Memory B cell (primary cell): ENCODE results near the gene NUP153.
"Not testable (repeated sequence)": the region's sequence is repeated elsewhere in the genome, so short reads cannot be mapped to it uniquely, and the experiment has no call there.

Experiments
- ATAC-seq: fragments of 150-1000 bp; cut with Tn5 transposase; 2 replicates; pipeline ENCODE4 v1.10.0; 2021; ENCODE audit warnings: low read depth, mild to moderate bottlenecking, moderate library complexity
- DNase-seq, 2 donors: peaks; one replicate each; pipeline ENCODE4 v3.0.0; 2022; ENCODE audit warnings: low spot score in 2 of 2
- H3K27ac Mint-ChIP-seq: one replicate; pipeline ENCODE4 v1.8.0; 2022; ENCODE audit warnings: mild to moderate bottlenecking, moderate library complexity, mixed read lengths
- H3K27me3 Mint-ChIP-seq: one replicate; pipeline ENCODE4 v1.8.0; 2022; ENCODE audit warnings: mixed read lengths
- H3K36me3 Mint-ChIP-seq: one replicate; pipeline ENCODE4 v1.8.0; 2022; ENCODE audit warnings: mild to moderate bottlenecking, mixed read lengths
- H3K4me1 Mint-ChIP-seq: one replicate; pipeline ENCODE4 v1.8.0; 2022; ENCODE audit warnings: mixed read lengths
- H3K4me3 Mint-ChIP-seq: one replicate; pipeline ENCODE4 v1.8.0; 2022; ENCODE audit warnings: mild to moderate bottlenecking, moderate library complexity, mixed read lengths
- H3K9me3 Mint-ChIP-seq: one replicate; pipeline ENCODE4 v1.8.0; 2022; ENCODE audit warnings: mixed read lengths

The NUP153 gene

GRCh38 chr6:17706580-17707370 is at the start of gene NUP153:
TSS of gene NUP153 (minus strand) at chr6:17706925. CDS start at chr6:17706387, 538 bp downstream.
- DNase-seq (peak; percentile 100), ATAC-seq (peak; percentile 63)
- Mint-ChIP-seq H3K4me1 (peaks cover 20% of the 10 kb centered on the region), H3K9me3 (no peaks in the 10 kb centered on the region), H3K27ac (peak within 1 kb of the TSS; percentile 94), H3K36me3 (peaks cover 2% of the 10 kb centered on the region), H3K4me3 (peak within 1 kb of the TSS; percentile 88), H3K27me3 (no peaks in the 10 kb centered on the region)

- no peaks in the 10 kb centered on the region for H3K36me3 Mint-ChIP-seq
- no peak for DNase-seq
- no peaks in the 10 kb centered on the region for H3K9me3 Mint-ChIP-seq
- no peak overlapping the region for H3K27ac Mint-ChIP-seq
- no peaks in the 10 kb centered on the region for H3K27me3 Mint-ChIP-seq
- no peak overlapping the region for H3K4me3 Mint-ChIP-seq
- no peak for ATAC-seq
- no peaks in the 10 kb centered on the region for H3K4me1 Mint-ChIP-seq
These were observed 47.5 kb upstream of the NUP153 start for GRCh38 chr6:17754254-17754653.

- not testable (repeated sequence) for H3K27ac Mint-ChIP-seq, DNase-seq, H3K36me3 Mint-ChIP-seq, H3K9me3 Mint-ChIP-seq, H3K4me1 Mint-ChIP-seq, H3K4me3 Mint-ChIP-seq, H3K27me3 Mint-ChIP-seq, ATAC-seq
These were observed 38.6 kb upstream of the NUP153 start for GRCh38 chr6:17745324-17745723.

GRCh38 chr6:17744757-17745308 is 38.1 kb upstream of the NUP153 start:
- not testable (repeated sequence) for H3K27me3 Mint-ChIP-seq, H3K27ac Mint-ChIP-seq, H3K9me3 Mint-ChIP-seq, ATAC-seq, H3K4me3 Mint-ChIP-seq, H3K4me1 Mint-ChIP-seq, DNase-seq, H3K36me3 Mint-ChIP-seq

- Mint-ChIP-seq H3K4me3 (no peak overlapping the region), H3K36me3 (peaks cover 2% of the 10 kb centered on the region), H3K27ac (no peak overlapping the region), H3K9me3 (peaks cover 2% of the 10 kb centered on the region), H3K4me1 (peaks cover 6% of the 10 kb centered on the region), H3K27me3 (no peaks in the 10 kb centered on the region)
- ATAC-seq = no peak
- DNase-seq = no peak
These were observed 37.5 kb upstream of the NUP153 start for GRCh38 chr6:17744019-17744756.

- H3K27me3 Mint-ChIP-seq = no peaks in the 10 kb centered on the region
- no peak overlapping the region for H3K27ac Mint-ChIP-seq
- H3K9me3 Mint-ChIP-seq = peaks cover 9% of the 10 kb centered on the region
- peaks cover 4% of the 10 kb centered on the region for H3K36me3 Mint-ChIP-seq
- H3K4me3 Mint-ChIP-seq = no peak overlapping the region
- no peak for ATAC-seq
- H3K4me1 Mint-ChIP-seq = peaks cover 6% of the 10 kb centered on the region
- no peak for DNase-seq
These were observed 34.8 kb upstream of the NUP153 start for GRCh38 chr6:17741507-17741906.

GRCh38 chr6:17740559-17741220 is 34.0 kb upstream of the NUP153 start:
- peaks cover 6% of the 10 kb centered on the region for H3K4me1 Mint-ChIP-seq
- no peaks in the 10 kb centered on the region for H3K27me3 Mint-ChIP-seq
- H3K9me3 Mint-ChIP-seq = peaks cover 9% of the 10 kb centered on the region
- H3K36me3 Mint-ChIP-seq = peaks cover 4% of the 10 kb centered on the region
- no peak overlapping the region for H3K4me3 Mint-ChIP-seq
- H3K27ac Mint-ChIP-seq = no peak overlapping the region
- ATAC-seq (no peak), DNase-seq (no peak)

GRCh38 chr6:17737704-17738252 is 31.1 kb upstream of the NUP153 start:
- Mint-ChIP-seq H3K27ac (no peak overlapping the region), H3K9me3 (peaks cover 9% of the 10 kb centered on the region), H3K27me3 (no peaks in the 10 kb centered on the region), H3K36me3 (peaks cover 4% of the 10 kb centered on the region), H3K4me1 (no peaks in the 10 kb centered on the region), H3K4me3 (no peak overlapping the region)
- DNase-seq (no peak), ATAC-seq (no peak)

- not testable (repeated sequence) for H3K27ac Mint-ChIP-seq, H3K27me3 Mint-ChIP-seq, H3K9me3 Mint-ChIP-seq, H3K36me3 Mint-ChIP-seq, DNase-seq, H3K4me1 Mint-ChIP-seq, H3K4me3 Mint-ChIP-seq, ATAC-seq
These were observed 28.6 kb upstream of the NUP153 start for GRCh38 chr6:17735311-17735710.

GRCh38 chr6:17730078-17730704 is 23.5 kb upstream of the NUP153 start:
- H3K4me3 Mint-ChIP-seq = no peak overlapping the region
- no peaks in the 10 kb centered on the region for H3K4me1 Mint-ChIP-seq
- H3K27me3 Mint-ChIP-seq = no peaks in the 10 kb centered on the region
- DNase-seq (no peak), ATAC-seq (no peak)
- H3K27ac Mint-ChIP-seq = no peak overlapping the region
- no peaks in the 10 kb centered on the region for H3K36me3 Mint-ChIP-seq
- H3K9me3 Mint-ChIP-seq = no peaks in the 10 kb centered on the region

- no peak overlapping the region for H3K4me3 Mint-ChIP-seq
- H3K27me3 Mint-ChIP-seq = no peaks in the 10 kb centered on the region
- DNase-seq = no peak
- no peak overlapping the region for H3K27ac Mint-ChIP-seq
- H3K4me1 Mint-ChIP-seq = no peaks in the 10 kb centered on the region
- H3K36me3 Mint-ChIP-seq = no peaks in the 10 kb centered on the region
- no peaks in the 10 kb centered on the region for H3K9me3 Mint-ChIP-seq
- ATAC-seq = no peak
These were observed 22.7 kb upstream of the NUP153 start for GRCh38 chr6:17729223-17730077.

GRCh38 chr6:17728551-17729222 is 22.0 kb upstream of the NUP153 start:
- H3K36me3 Mint-ChIP-seq = no peaks in the 10 kb centered on the region
- H3K9me3 Mint-ChIP-seq = no peaks in the 10 kb centered on the region
- no peak for ATAC-seq
- H3K27me3 Mint-ChIP-seq = no peaks in the 10 kb centered on the region
- no peak for DNase-seq
- H3K4me1 Mint-ChIP-seq = no peaks in the 10 kb centered on the region
- no peak overlapping the region for H3K27ac Mint-ChIP-seq
- no peak overlapping the region for H3K4me3 Mint-ChIP-seq
